Tibial artery (tissue), 4 donors: Measurements from ENCODE around the gene CHD2.

Experiments
- DNase-seq, 2 donors: peaks; one replicate each; pipeline ENCODE4 v3.0.0-alpha.2; 2019
- H3K27ac ChIP-seq, 2 donors: fragments of 200-600 bp; sonication (generic) in 1 of 2; 1 replicate in 1 of 2; 2 replicates in 1 of 2; pipeline ENCODE4 v1.5.1; 2018 to 2019; ENCODE audit warnings: mild to moderate bottlenecking in 1 of 2
- H3K27me3 ChIP-seq, 2 donors: fragments of 200-600 bp; sonication (generic) in 1 of 2; one replicate each; pipeline versions ENCODE4 v1.5.1 to v1.6.0; 2016 to 2019
- H3K36me3 ChIP-seq, 3 donors: fragments of 200-600 bp; sonication (generic) in 2 of 3; one replicate each; pipeline ENCODE4 v1.5.1; 2016 to 2019; ENCODE audit warnings: mild to moderate bottlenecking in 2 of 3
- H3K4me1 ChIP-seq, 4 donors: fragments of 200-600 bp; sonication (generic) in 2 of 4; 1 replicate in 3 of 4; 2 replicates in 1 of 4; pipeline ENCODE4 v1.5.1; 2016 to 2019
- H3K4me3 ChIP-seq, 2 donors: fragments of 200-600 bp; sonication (generic) in 1 of 2; 1 replicate in 1 of 2; 2 replicates in 1 of 2; pipeline ENCODE4 v1.5.1; 2018 to 2019; ENCODE audit warnings: mild to moderate bottlenecking in 2 of 2
- H3K9me3 ChIP-seq, 3 donors: fragments of 200-600 bp; sonication (generic) in 1 of 3; one replicate each; pipeline ENCODE4 v1.5.1; 2016 to 2019
- intact Hi-C: fragments of 100-400 bp; cut with DNase I; formaldehyde crosslinking; loops from one replicate; pipeline ENCODE4 v1.15.0; 2023; ENCODE audit warnings: low total_unique reads
- TF ChIP-seq, protein P1 (sequence below), 2 experiments: fragments of 200-600 bp in 1 of 2; fragments of 450-650 bp in 1 of 2; IDR thresholded peaks; one replicate each; pipeline ENCODE4 v1.5.1; 2017 to 2019; ENCODE audit warnings: antibody characterized with exemption in 2 of 2, mild to moderate bottlenecking in 1 of 2, moderate library complexity in 1 of 2

Gene CHD2

DNA sequence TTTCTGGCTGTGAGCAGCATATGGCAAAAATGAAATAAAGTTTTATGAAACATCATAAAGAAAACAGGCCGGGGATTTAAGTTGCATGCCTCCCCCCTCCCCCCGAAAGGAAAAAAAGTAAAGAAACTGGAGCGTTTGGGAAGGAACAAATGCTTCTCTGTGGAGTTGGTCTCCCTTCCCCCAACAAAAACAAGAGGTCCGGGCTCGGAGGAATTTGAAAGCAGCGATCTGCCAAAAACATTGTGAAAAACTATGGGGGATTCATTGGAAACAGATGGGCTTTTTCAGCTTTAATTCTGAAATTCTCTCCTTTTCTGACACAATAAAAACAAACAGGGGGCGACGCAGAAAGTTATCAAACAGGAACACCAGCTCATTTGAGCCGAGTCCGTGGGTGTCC lies 171.9 kb downstream of the CHD2 start:
- Histone ChIP-seq H3K4me1 (peaks cover 0 to 51% (median 38%) of the 10 kb centered on the region in 4 donors), H3K36me3 (no peaks in the 10 kb centered on the region), H3K27ac (peak overlapping the region; percentile 79 to 83), H3K9me3 (no peaks in the 10 kb centered on the region), H3K4me3 (peak overlapping the region; percentile 81 to 85), H3K27me3 (no peaks in the 10 kb centered on the region)
- TF ChIP-seq, protein P1, sequence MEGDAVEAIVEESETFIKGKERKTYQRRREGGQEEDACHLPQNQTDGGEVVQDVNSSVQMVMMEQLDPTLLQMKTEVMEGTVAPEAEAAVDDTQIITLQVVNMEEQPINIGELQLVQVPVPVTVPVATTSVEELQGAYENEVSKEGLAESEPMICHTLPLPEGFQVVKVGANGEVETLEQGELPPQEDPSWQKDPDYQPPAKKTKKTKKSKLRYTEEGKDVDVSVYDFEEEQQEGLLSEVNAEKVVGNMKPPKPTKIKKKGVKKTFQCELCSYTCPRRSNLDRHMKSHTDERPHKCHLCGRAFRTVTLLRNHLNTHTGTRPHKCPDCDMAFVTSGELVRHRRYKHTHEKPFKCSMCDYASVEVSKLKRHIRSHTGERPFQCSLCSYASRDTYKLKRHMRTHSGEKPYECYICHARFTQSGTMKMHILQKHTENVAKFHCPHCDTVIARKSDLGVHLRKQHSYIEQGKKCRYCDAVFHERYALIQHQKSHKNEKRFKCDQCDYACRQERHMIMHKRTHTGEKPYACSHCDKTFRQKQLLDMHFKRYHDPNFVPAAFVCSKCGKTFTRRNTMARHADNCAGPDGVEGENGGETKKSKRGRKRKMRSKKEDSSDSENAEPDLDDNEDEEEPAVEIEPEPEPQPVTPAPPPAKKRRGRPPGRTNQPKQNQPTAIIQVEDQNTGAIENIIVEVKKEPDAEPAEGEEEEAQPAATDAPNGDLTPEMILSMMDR (IDR thresholded peaks at IDR 0.05): no peak
- DNase-seq: peak in 1 of 2 donors; percentile 60
- intact Hi-C loops: loop anchor here (10.0 kb wide), 1 partner anchor 47 kb away; no protein-coding TSS in a partner anchor

DNA sequence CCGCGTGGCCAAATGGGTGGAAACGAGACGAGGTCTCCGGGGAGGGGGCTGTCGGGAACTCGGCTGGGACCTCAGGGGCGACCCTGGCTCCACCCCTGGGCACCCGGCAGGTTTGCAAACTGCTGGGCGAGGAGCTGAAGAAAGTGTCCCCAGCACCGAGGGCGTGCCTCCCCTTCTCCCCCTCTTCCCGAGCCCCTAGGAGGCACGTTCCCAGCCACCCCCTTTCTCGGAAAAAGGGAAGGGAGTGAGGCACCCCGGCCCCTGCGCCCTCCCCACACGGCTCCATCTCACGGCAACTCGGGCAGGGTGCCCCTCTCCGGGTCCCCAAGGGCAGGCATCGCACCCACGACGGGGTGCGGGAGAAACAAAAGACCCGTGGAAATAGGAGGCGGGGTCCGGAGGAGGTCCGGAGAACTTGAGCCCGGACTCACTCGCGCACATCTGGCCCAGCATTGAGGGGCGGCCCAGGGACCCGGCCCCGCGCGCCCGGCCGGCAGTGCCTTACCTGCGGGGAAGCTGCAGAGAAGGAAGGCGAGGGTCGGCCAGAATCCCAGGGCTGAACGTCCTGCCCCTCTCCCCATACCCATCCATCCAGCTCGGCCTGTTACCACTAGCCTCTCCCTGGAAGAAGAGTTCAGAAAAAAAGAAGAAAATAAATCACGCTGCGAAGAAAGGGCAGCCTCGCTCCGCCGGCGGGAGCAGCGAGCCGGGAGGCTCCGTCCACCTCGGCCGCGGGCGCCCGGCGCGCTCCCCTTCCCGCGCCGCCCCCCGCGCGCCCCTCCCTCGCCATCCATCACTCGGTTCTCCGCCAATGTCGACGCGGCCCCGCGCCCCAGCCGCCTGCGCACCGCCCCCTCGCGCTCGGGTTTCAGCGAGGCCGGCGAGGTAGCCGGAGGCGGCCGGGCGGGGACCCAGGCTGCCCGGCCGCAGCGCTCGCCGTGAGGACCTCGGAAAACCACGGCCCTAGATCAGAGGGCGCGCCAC lies 172.6 kb downstream of the CHD2 start:
- peak; percentile 76 to 93 for DNase-seq
- intact Hi-C loops: loop anchor here (10.0 kb wide), 1 partner anchor 48 kb away; no protein-coding TSS in a partner anchor
- H3K27me3 ChIP-seq: no peaks in the 10 kb centered on the region
- H3K9me3 ChIP-seq: no peaks in the 10 kb centered on the region
- TF ChIP-seq, protein P1 (IDR thresholded peaks at IDR 0.05): peak in 1 of 2 experiments; percentile 5
- peak overlapping the region; percentile 81 to 85 for H3K4me3 ChIP-seq
- H3K27ac ChIP-seq: peak overlapping the region; percentile 79 to 83
- no peaks in the 10 kb centered on the region for H3K36me3 ChIP-seq
- peaks cover 0 to 44% (median 31%) of the 10 kb centered on the region in 4 donors for H3K4me1 ChIP-seq

DNA sequence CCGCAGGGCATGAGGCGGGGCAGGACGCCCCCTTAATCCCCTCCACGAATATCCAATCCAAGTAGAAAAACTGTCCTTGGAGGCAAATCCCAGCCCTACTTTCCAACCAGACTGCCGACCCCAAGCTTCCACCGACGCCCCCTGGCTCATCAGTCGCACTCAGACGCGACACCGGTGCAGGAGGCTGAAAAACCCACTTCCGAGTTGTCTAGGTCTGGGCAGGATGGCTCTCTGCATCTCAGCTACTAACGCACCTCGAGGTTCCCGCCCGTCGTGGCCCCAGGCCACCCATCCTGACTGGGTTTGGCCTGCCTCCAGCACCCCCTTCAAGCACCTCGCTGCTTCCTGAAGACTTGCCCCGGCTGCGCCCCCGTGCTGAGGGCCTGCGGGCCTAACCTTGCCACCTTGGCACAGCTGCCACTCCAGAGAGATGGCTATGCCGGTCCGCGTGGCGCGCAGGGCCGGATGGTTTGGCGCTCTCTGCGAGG lies 173.4 kb downstream of the CHD2 start:
- Histone ChIP-seq H3K9me3 (no peaks in the 10 kb centered on the region), H3K27ac (peak overlapping the region; percentile 79 to 83), H3K4me1 (peaks cover 0 to 36% (median 25%) of the 10 kb centered on the region in 4 donors), H3K4me3 (peak overlapping the region; percentile 81 to 85), H3K36me3 (no peaks in the 10 kb centered on the region), H3K27me3 (no peaks in the 10 kb centered on the region)
- DNase-seq: no peak
- intact Hi-C loops: loop anchor here (10.0 kb wide), 1 partner anchor 49 kb away; no protein-coding TSS in a partner anchor
- TF ChIP-seq, protein P1 (IDR thresholded peaks at IDR 0.05): no peak

DNA sequence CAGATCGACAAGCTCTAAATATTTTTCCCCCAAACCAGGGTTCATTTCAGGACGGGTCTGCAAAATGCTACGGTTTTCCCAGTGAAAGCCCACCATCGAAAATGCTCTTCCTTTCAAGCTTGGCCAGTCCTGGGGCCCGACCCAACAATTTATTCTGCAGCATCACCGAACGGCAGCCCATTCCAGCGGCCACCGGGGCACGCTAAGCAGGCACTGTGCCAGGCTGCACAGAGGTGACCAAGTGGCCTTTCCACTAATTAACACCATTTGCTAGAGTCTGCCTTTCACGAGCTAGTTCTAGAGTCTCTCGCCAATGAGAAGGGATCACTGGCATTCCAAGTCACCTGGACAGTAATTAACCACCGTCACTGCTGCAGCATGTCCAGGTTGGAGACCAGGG lies 174.5 kb downstream of the CHD2 start:
- H3K27ac ChIP-seq: no peak overlapping the region
- H3K4me1 ChIP-seq: peaks cover 0 to 26% (median 19%) of the 10 kb centered on the region in 4 donors
- no peaks in the 10 kb centered on the region for H3K27me3 ChIP-seq
- intact Hi-C loops: loop anchor here (10.0 kb wide), 1 partner anchor 50 kb away; no protein-coding TSS in a partner anchor
- no peak overlapping the region for H3K4me3 ChIP-seq
- TF ChIP-seq, protein P1 (IDR thresholded peaks at IDR 0.05): no peak
- H3K9me3 ChIP-seq: no peaks in the 10 kb centered on the region
- H3K36me3 ChIP-seq: no peaks in the 10 kb centered on the region
- no peak for DNase-seq

DNA sequence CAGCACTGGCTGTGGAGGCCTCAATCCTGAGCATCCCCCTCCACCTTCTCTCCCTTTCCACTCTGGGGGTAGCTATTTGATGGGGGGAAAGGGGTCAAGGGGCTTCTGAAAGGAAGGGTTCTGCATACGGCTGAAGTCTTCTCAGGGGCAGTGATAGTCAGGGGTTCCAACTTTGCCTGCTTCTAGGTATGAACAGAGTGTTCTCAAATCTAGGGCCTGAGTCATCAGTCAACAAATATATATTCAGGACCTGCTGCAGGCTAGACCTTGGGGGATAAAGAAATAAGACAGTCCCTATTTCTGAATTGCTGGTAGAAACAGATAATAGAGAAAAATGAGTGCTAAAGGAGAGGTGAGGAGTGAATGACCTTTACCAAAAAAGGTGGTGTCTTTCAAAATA lies 176.1 kb downstream of the CHD2 start:
- DNase-seq: no peak
- TF ChIP-seq, protein P1 (IDR thresholded peaks at IDR 0.05): no peak
- H3K27me3 ChIP-seq: peaks cover 0 to 7% of the 10 kb centered on the region in 2 donors
- H3K36me3 ChIP-seq: no peaks in the 10 kb centered on the region
- no peak overlapping the region for H3K4me3 ChIP-seq
- H3K9me3 ChIP-seq: no peaks in the 10 kb centered on the region
- intact Hi-C loops: loop anchor here (10.0 kb wide), 1 partner anchor 51 kb away; no protein-coding TSS in a partner anchor
- no peak overlapping the region for H3K27ac ChIP-seq
- peaks cover 0 to 11% (median 8%) of the 10 kb centered on the region in 4 donors for H3K4me1 ChIP-seq
